Astrocyte (in vitro differentiated cells and primary cell): ENCODE data around the gene DSTN. TPM values are rescaled to one million over a fixed set of nuclear protein-coding genes. Genes with fewer than 3 reads are reported as not detected.

ENCODE experiments used
- DNase-seq: peaks from one replicate; pipeline ENCODE4 v3.0.0-alpha.2; 2010; ENCODE audit warnings: low read depth
- FAIRE-seq: peaks from 2 replicates; lab custom pipeline; 2011; peaks lifted over from hg19 to GRCh38; lab: Jason Lieb, UNC
- H2AFZ ChIP-seq: 2 replicates; pipeline ENCODE4 v1.6.0; 2012; ENCODE audit warnings: low read depth, low read length, inconsistent platforms
- H3K27ac ChIP-seq: 2 replicates; pipeline ENCODE4 v1.5.1; 2011; ENCODE audit warnings: low read depth, low read length, inconsistent platforms
- H3K27me3 ChIP-seq: 2 replicates; pipeline ENCODE4 v1.6.0; 2011; ENCODE audit warnings: low read length, inconsistent platforms; ENCODE audit not compliant: insufficient read depth
- H3K36me3 ChIP-seq: 2 replicates; pipeline ENCODE4 v1.5.1; 2011; ENCODE audit warnings: low read length, inconsistent platforms; ENCODE audit not compliant: insufficient read depth
- H3K4me1 ChIP-seq: 2 replicates; pipeline ENCODE4 v1.5.1; 2011; ENCODE audit warnings: low read length, inconsistent platforms; ENCODE audit not compliant: insufficient read depth
- H3K4me2 ChIP-seq: 2 replicates; pipeline ENCODE4 v1.6.0; 2012; ENCODE audit warnings: low read length, inconsistent platforms
- H3K4me3 ChIP-seq: 2 replicates; pipeline ENCODE4 v1.5.1; 2011; ENCODE audit warnings: low read depth, mild to moderate bottlenecking, low read length, inconsistent platforms; ENCODE audit not compliant: insufficient read depth
- H3K79me2 ChIP-seq: 2 replicates; pipeline ENCODE4 v1.6.0; 2012; ENCODE audit warnings: mild to moderate bottlenecking, low read length, inconsistent platforms; ENCODE audit not compliant: insufficient read depth
- H3K9ac ChIP-seq: 2 replicates; pipeline ENCODE4 v1.6.0; 2012; ENCODE audit warnings: mild to moderate bottlenecking, low read length, inconsistent platforms
- H3K9me3 ChIP-seq: 2 replicates; pipeline ENCODE4 v1.5.1; 2012; ENCODE audit warnings: low read depth, mild to moderate bottlenecking, low read length, inconsistent platforms; ENCODE audit not compliant: insufficient read depth
- H4K20me1 ChIP-seq: 2 replicates; pipeline ENCODE4 v1.6.0; 2012; ENCODE audit warnings: low read length, inconsistent platforms; ENCODE audit not compliant: insufficient read depth
- H3K27ac Mint-ChIP-seq: one replicate; pipeline ENCODE4 v1.8.0; 2021; ENCODE audit warnings: mild to moderate bottlenecking, mixed read lengths; ENCODE audit not compliant: unreplicated experiment
- H3K27me3 Mint-ChIP-seq: one replicate; pipeline ENCODE4 v1.8.0; 2021; ENCODE audit warnings: low read depth, mixed read lengths; ENCODE audit not compliant: unreplicated experiment
- H3K36me3 Mint-ChIP-seq: one replicate; pipeline ENCODE4 v1.8.0; 2021; ENCODE audit warnings: low read depth, mixed read lengths; ENCODE audit not compliant: unreplicated experiment
- H3K4me1 Mint-ChIP-seq: one replicate; pipeline ENCODE4 v1.8.0; 2021; ENCODE audit warnings: low read depth, mixed read lengths; ENCODE audit not compliant: unreplicated experiment
- H3K4me3 Mint-ChIP-seq: one replicate; pipeline ENCODE4 v1.8.0; 2021; ENCODE audit warnings: mild to moderate bottlenecking, moderate library complexity, mixed read lengths; ENCODE audit not compliant: unreplicated experiment
- H3K9me3 Mint-ChIP-seq: one replicate; pipeline ENCODE4 v1.8.0; 2021; ENCODE audit warnings: mild to moderate bottlenecking, mixed read lengths; ENCODE audit not compliant: unreplicated experiment
- EZH2 ChIP-seq: IDR thresholded peaks from 2 replicates; pipeline ENCODE4 v1.6.1; 2012; ENCODE audit warnings: mild to moderate bottlenecking, low read length, inconsistent platforms; ENCODE audit not compliant: insufficient read depth
- total RNA-seq: library from RNA; stranded (reverse); gene quantifications from 2 replicates; pipeline ENCODE4 v1.2.1, GENCODE V29; 2021
- TF ChIP-seq, protein P1 (sequence below): IDR thresholded peaks from 2 replicates; pipeline ENCODE4 v1.5.1; 2011; ENCODE audit warnings: low read depth, mild to moderate bottlenecking, inconsistent platforms, low read length, moderate library complexity; ENCODE audit not compliant: insufficient read depth

The DSTN gene
- total RNA-seq, 1 donor from 2014 or later: 552 TPM

DNA sequence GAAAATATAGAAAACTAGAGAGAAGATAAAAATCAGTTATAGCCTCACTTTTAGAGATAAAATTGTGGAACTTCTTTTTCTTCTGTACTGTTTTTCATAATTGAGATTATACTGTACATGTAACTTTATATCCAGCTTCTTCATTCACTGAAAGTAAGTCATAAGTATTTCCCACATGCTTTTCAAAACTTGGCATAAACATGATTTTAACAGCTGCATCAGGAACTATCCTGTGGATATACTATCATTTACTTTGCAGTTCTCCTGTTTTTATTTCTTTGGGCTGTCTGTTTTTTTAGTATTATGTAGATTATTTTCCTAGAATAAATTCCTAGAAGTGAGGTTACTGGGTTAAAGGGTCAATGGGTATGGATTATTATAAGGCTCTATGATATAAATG is 14.8 kb downstream of the DSTN start:
- peaks cover 10% of the 10 kb centered on the region for H3K4me1 ChIP-seq
- no peak overlapping the region for H3K9ac ChIP-seq
- Mint-ChIP-seq H3K4me3 (no peak overlapping the region), H3K9me3 (no peaks in the 10 kb centered on the region), H3K27me3 (no peaks in the 10 kb centered on the region), H3K4me1 (peaks cover 40% of the 10 kb centered on the region), H3K36me3 (peaks cover 8% of the 10 kb centered on the region), H3K27ac (no peak overlapping the region)
- peaks cover 9% of the 10 kb centered on the region for H3K36me3 ChIP-seq
- H3K4me2 ChIP-seq: no peak overlapping the region
- H3K4me3 ChIP-seq: no peak overlapping the region
- no peaks in the 10 kb centered on the region for H3K27me3 ChIP-seq
- FAIRE-seq: no peak
- peaks cover 99% of the 10 kb centered on the region for H3K79me2 ChIP-seq
- no peaks in the 10 kb centered on the region for H3K9me3 ChIP-seq
- no peak overlapping the region for H3K27ac ChIP-seq
- peaks cover 97% of the 10 kb centered on the region for H4K20me1 ChIP-seq
- no peak overlapping the region for H2AFZ ChIP-seq
- no peak for DNase-seq
- TF ChIP-seq, protein P1, sequence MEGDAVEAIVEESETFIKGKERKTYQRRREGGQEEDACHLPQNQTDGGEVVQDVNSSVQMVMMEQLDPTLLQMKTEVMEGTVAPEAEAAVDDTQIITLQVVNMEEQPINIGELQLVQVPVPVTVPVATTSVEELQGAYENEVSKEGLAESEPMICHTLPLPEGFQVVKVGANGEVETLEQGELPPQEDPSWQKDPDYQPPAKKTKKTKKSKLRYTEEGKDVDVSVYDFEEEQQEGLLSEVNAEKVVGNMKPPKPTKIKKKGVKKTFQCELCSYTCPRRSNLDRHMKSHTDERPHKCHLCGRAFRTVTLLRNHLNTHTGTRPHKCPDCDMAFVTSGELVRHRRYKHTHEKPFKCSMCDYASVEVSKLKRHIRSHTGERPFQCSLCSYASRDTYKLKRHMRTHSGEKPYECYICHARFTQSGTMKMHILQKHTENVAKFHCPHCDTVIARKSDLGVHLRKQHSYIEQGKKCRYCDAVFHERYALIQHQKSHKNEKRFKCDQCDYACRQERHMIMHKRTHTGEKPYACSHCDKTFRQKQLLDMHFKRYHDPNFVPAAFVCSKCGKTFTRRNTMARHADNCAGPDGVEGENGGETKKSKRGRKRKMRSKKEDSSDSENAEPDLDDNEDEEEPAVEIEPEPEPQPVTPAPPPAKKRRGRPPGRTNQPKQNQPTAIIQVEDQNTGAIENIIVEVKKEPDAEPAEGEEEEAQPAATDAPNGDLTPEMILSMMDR: no peak
- no peak for TF ChIP-seq EZH2

DNA sequence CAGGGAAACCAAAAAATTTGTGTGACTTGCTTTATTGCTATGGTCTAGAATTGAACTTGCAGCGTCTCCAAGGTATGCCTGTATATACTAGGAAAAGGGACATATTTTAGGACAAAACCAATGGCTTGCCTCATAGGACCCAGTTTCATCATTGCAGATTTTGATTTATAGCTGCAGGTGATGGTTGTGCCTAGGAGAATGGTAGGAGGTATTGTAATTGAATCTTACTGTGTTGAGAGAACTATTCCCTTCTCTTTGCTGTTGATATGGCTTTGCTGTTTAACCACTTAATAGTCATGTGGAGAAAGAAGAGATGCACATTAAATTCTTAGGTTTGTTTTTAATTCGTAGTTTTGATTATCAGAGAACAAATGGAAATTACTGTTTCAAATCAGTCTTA is 16.4 kb downstream of the DSTN start:
- no peaks in the 10 kb centered on the region for H3K27me3 Mint-ChIP-seq
- H4K20me1 ChIP-seq: peaks cover 97% of the 10 kb centered on the region
- H3K9me3 ChIP-seq: no peaks in the 10 kb centered on the region
- peaks cover 17% of the 10 kb centered on the region for H3K4me1 ChIP-seq
- H3K27ac Mint-ChIP-seq: no peak overlapping the region
- peaks cover 9% of the 10 kb centered on the region for H3K36me3 ChIP-seq
- no peak for DNase-seq
- H3K9ac ChIP-seq: no peak overlapping the region
- no peak for FAIRE-seq
- H3K4me3 Mint-ChIP-seq: no peak overlapping the region
- no peak overlapping the region for H3K4me3 ChIP-seq
- peaks cover 5% of the 10 kb centered on the region for H3K36me3 Mint-ChIP-seq
- H3K27ac ChIP-seq: no peak overlapping the region
- H3K4me1 Mint-ChIP-seq: peaks cover 35% of the 10 kb centered on the region
- H3K27me3 ChIP-seq: no peaks in the 10 kb centered on the region
- no peaks in the 10 kb centered on the region for H3K9me3 Mint-ChIP-seq
- peaks cover 99% of the 10 kb centered on the region for H3K79me2 ChIP-seq
- H3K4me2 ChIP-seq: no peak overlapping the region
- H2AFZ ChIP-seq: no peak overlapping the region
- TF ChIP-seq, protein P1: no peak
- no peak for TF ChIP-seq EZH2

DNA sequence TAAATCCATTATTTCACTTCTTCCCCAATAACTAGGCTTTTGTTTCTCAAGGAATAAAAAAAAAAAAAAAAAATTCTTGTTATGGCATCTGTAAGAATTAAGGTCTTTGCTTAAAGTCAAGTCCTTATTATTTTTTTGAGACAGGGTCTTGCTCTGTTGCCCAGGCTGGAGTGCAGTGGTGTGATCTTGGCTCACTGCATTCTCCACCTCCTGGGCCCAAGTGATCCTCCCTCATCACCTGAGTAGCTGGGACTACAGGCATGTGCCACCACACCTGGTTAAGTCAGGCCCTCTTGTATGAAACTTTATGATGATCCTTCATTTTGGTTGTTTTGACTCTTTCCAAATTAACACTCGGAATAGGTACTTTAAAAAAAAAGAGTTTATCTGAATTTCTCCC is 17.3 kb downstream of the DSTN start:
- Mint-ChIP-seq H3K27ac (no peak overlapping the region), H3K36me3 (peaks cover 5% of the 10 kb centered on the region), H3K4me1 (peaks cover 38% of the 10 kb centered on the region), H3K27me3 (no peaks in the 10 kb centered on the region), H3K4me3 (no peak overlapping the region), H3K9me3 (no peaks in the 10 kb centered on the region)
- Histone ChIP-seq H3K4me1 (peaks cover 17% of the 10 kb centered on the region), H3K27me3 (no peaks in the 10 kb centered on the region), H3K9ac (no peak overlapping the region), H3K79me2 (peaks cover 99% of the 10 kb centered on the region), H2AFZ (no peak overlapping the region), H3K4me3 (no peak overlapping the region), H4K20me1 (peaks cover 98% of the 10 kb centered on the region), H3K9me3 (no peaks in the 10 kb centered on the region), H3K4me2 (no peak overlapping the region), H3K27ac (no peak overlapping the region), H3K36me3 (peaks cover 13% of the 10 kb centered on the region)
- DNase-seq: no peak
- TF ChIP-seq, protein P1: no peak
- no peak for TF ChIP-seq EZH2
- no peak for FAIRE-seq
